GM18873 (cell line): Measurements from ENCODE around the gene NAMPT.
"Not testable (repeated sequence)": the region's sequence is repeated elsewhere in the genome, so short reads cannot be mapped to it uniquely, and the experiment has no call there.

Experiments
- ATAC-seq: cut with Tn5 transposase; IDR thresholded peaks from one replicate; pipeline ENCODE4 v1.9.1; 2021; ENCODE audit warnings: mild to moderate bottlenecking, moderate library complexity, moderate number of reproducible peaks; ENCODE audit not compliant: unreplicated experiment, low FRiP score

NAMPT gene

GRCh38 chr7:106238830-106239229 lies 46.0 kb downstream of the NAMPT start:
- no peak for ATAC-seq

- no peak for ATAC-seq
These were observed 48.7 kb downstream of the NAMPT start for GRCh38 chr7:106236065-106236464.

GRCh38 chr7:106234425-106234824 lies 50.4 kb downstream of the NAMPT start:
- ATAC-seq, result no peak

- ATAC-seq, result no peak
These were observed 52.8 kb downstream of the NAMPT start for GRCh38 chr7:106231856-106232490.

- ATAC-seq, result no peak
These were observed 58.9 kb downstream of the NAMPT start for GRCh38 chr7:106225856-106226255.

GRCh38 chr7:106224797-106225196 lies 60.0 kb downstream of the NAMPT start:
- no peak for ATAC-seq

GRCh38 chr7:106223156-106223555 lies 61.6 kb downstream of the NAMPT start:
- ATAC-seq, result no peak

- no peak for ATAC-seq
These were observed 62.2 kb downstream of the NAMPT start for GRCh38 chr7:106222545-106222944.

GRCh38 chr7:106220307-106220706 lies 64.5 kb downstream of the NAMPT start:
- ATAC-seq, result no peak

- ATAC-seq, result no peak
These were observed 65.6 kb downstream of the NAMPT start for GRCh38 chr7:106219170-106219569.

GRCh38 chr7:106218546-106218945 lies 66.2 kb downstream of the NAMPT start:
- no peak for ATAC-seq

GRCh38 chr7:106216923-106217542 lies 67.8 kb downstream of the NAMPT start:
- no peak for ATAC-seq

GRCh38 chr7:106216517-106216922 lies 68.3 kb downstream of the NAMPT start:
- no peak for ATAC-seq

GRCh38 chr7:106215868-106216516 lies 68.8 kb downstream of the NAMPT start:
- ATAC-seq, result no peak

- not testable (repeated sequence) for ATAC-seq
These were observed 75.8 kb downstream of the NAMPT start for GRCh38 chr7:106208944-106209343.

GRCh38 chr7:106206826-106207541 lies 77.8 kb downstream of the NAMPT start:
- ATAC-seq, result no peak

- ATAC-seq, result no peak
These were observed 79.1 kb downstream of the NAMPT start for GRCh38 chr7:106205621-106206222.

- no peak for ATAC-seq
These were observed 81.3 kb downstream of the NAMPT start for GRCh38 chr7:106203473-106203872.

GRCh38 chr7:106201164-106201563 lies 83.6 kb downstream of the NAMPT start:
- ATAC-seq, result no peak

- no peak for ATAC-seq
These were observed 84.9 kb downstream of the NAMPT start for GRCh38 chr7:106199813-106200364.

GRCh38 chr7:106199024-106199423 lies 85.8 kb downstream of the NAMPT start:
- ATAC-seq, result no peak
